Measurements from ENCODE around the gene ADGRF4.

The ADGRF4 gene

DNA sequence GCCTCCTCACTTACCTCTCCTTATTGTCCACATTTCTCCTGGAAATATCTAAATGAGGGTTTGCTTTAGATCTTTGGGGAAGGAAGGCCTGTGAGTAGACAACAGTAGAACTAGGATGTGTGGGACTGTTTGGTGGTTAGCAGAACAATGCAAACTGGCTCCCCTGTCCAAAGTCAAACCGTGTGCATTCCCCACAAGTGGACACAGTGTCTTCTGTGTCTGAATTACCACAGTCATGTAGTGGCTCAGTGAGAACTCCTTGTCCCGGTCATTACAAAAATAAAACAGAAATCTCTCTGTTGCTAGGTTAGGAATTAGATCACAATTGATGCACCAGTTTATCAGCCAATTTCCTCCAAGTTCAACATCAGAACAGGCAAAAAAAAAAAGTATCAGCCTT, 455 bp upstream of the ADGRF4 start:
- H3K27ac ChIP-seq (ENCODE audit: low read depth, low read length), result no peak overlapping the region
- H4K20me1 ChIP-seq (ENCODE audit: control insufficient read depth, insufficient read depth, low read depth, low read length), result no peaks in the 10 kb centered on the region
- TF ChIP-seq, protein P1, sequence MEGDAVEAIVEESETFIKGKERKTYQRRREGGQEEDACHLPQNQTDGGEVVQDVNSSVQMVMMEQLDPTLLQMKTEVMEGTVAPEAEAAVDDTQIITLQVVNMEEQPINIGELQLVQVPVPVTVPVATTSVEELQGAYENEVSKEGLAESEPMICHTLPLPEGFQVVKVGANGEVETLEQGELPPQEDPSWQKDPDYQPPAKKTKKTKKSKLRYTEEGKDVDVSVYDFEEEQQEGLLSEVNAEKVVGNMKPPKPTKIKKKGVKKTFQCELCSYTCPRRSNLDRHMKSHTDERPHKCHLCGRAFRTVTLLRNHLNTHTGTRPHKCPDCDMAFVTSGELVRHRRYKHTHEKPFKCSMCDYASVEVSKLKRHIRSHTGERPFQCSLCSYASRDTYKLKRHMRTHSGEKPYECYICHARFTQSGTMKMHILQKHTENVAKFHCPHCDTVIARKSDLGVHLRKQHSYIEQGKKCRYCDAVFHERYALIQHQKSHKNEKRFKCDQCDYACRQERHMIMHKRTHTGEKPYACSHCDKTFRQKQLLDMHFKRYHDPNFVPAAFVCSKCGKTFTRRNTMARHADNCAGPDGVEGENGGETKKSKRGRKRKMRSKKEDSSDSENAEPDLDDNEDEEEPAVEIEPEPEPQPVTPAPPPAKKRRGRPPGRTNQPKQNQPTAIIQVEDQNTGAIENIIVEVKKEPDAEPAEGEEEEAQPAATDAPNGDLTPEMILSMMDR (IDR thresholded peaks at IDR 0.05; ENCODE audit: low read depth, low read length, poor library complexity, severe bottlenecking), result no peak
- no peak for TF ChIP-seq EZH2phosphoT487 (IDR thresholded peaks at IDR 0.05; ENCODE audit: borderline replicate concordance, low read length)
- H3K4me2 ChIP-seq (ENCODE audit: low read length), result no peak overlapping the region
- no peak overlapping the region for H3K4me3 ChIP-seq (ENCODE audit: low read length)
- H3K27me3 ChIP-seq (ENCODE audit: control insufficient read depth, low read length), result 0 out of 2 replicates have a peak, but pooled peaks cover 3% of the 10 kb centered on the region
- no peaks in the 10 kb centered on the region for H3K79me2 ChIP-seq (ENCODE audit: control insufficient read depth, low read length)
- H3K4me1 ChIP-seq (ENCODE audit: control insufficient read depth, low read length), result no peaks in the 10 kb centered on the region
- no peaks in the 10 kb centered on the region for H3K9me3 ChIP-seq (ENCODE audit: control insufficient read depth, insufficient read depth, low read length)
- no peaks in the 10 kb centered on the region for H3K9me2 ChIP-seq (replicated peaks; ENCODE audit: control insufficient read depth, low read length)
- no peaks in the 10 kb centered on the region for H3K36me3 ChIP-seq (ENCODE audit: control insufficient read depth, low read length)
- no peaks in the 10 kb centered on the region for H3F3A ChIP-seq (ENCODE audit: control insufficient read depth, insufficient read depth)

DNA sequence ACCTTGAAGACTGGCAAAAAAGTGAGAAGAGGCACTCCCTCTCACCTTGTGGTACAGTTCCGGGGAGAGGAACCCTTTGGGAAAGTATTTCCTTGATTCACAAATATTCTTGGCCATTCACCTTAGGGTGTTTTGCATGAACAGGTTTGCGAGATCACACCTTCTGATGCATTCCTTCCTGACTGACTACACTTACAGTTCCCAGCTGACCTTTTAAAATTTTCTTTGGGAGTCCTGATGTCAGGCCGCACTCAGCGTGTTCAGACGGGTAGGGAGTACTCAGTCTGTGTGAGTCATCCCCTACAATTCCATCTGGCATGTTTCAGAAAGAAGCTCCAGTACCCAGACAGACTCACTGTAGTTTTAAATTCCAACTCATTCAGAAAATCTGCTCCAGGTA, 1.7 kb downstream of the ADGRF4 start:
- Histone ChIP-seq H3K4me3 (ENCODE audit: low read length) (no peak overlapping the region), H3K9me3 (ENCODE audit: control insufficient read depth, insufficient read depth, low read length) (no peaks in the 10 kb centered on the region), H3K27me3 (ENCODE audit: control insufficient read depth, low read length) (no peaks in the 10 kb centered on the region), H3K9me2 (replicated peaks; ENCODE audit: control insufficient read depth, low read length) (no peaks in the 10 kb centered on the region), H3K36me3 (ENCODE audit: control insufficient read depth, low read length) (no peaks in the 10 kb centered on the region), H3K79me2 (ENCODE audit: control insufficient read depth, low read length) (no peaks in the 10 kb centered on the region), H3F3A (ENCODE audit: control insufficient read depth, insufficient read depth) (no peaks in the 10 kb centered on the region), H4K20me1 (ENCODE audit: control insufficient read depth, insufficient read depth, low read depth, low read length) (no peaks in the 10 kb centered on the region), H3K4me1 (ENCODE audit: control insufficient read depth, low read length) (no peaks in the 10 kb centered on the region), H3K27ac (ENCODE audit: low read depth, low read length) (no peak overlapping the region), H3K4me2 (ENCODE audit: low read length) (no peak overlapping the region)
- TF ChIP-seq EZH2phosphoT487 (IDR thresholded peaks at IDR 0.05; ENCODE audit: borderline replicate concordance, low read length), result no peak
- TF ChIP-seq, protein P1 (IDR thresholded peaks at IDR 0.05; ENCODE audit: low read depth, low read length, poor library complexity, severe bottlenecking), result no peak

DNA sequence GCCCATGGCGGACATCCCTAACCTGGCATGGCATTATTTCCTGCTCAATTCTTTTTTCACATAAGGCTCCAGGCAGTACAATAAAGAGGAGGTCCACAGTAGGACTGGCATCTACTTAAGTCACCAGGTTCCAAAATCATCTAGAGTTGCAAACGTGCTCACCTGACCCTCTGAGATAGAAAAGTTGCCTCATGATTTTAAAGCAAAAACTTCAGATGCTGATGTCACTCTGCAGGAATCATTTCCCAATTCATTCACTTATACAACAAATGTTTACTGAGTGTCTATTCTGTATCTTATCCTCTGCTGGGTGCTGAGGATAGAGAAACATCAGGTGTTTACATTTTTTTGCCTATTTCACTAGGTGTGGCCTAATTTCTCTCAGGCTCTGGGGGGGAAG, 2.2 kb downstream of the ADGRF4 start:
- H3K9me2 ChIP-seq (replicated peaks; ENCODE audit: control insufficient read depth, low read length), result no peaks in the 10 kb centered on the region

More for the DNA sequence above, 2.2 kb downstream of the ADGRF4 start:
- TF ChIP-seq EZH2phosphoT487 (IDR thresholded peaks at IDR 0.05; ENCODE audit: borderline replicate concordance, low read length), result no peak
- TF ChIP-seq, protein P1 (IDR thresholded peaks at IDR 0.05; ENCODE audit: low read depth, low read length, poor library complexity, severe bottlenecking), result no peak
- no peaks in the 10 kb centered on the region for H3K36me3 ChIP-seq (ENCODE audit: control insufficient read depth, low read length)
- no peaks in the 10 kb centered on the region for H4K20me1 ChIP-seq (ENCODE audit: control insufficient read depth, insufficient read depth, low read depth, low read length)
- H3K4me2 ChIP-seq (ENCODE audit: low read length), result no peak overlapping the region
- H3K79me2 ChIP-seq (ENCODE audit: control insufficient read depth, low read length), result no peaks in the 10 kb centered on the region
- H3F3A ChIP-seq (ENCODE audit: control insufficient read depth, insufficient read depth), result no peaks in the 10 kb centered on the region
- no peaks in the 10 kb centered on the region for H3K9me3 ChIP-seq (ENCODE audit: control insufficient read depth, insufficient read depth, low read length)
- no peak overlapping the region for H3K4me3 ChIP-seq (ENCODE audit: low read length)
- no peak overlapping the region for H3K27ac ChIP-seq (ENCODE audit: low read depth, low read length)
- H3K27me3 ChIP-seq (ENCODE audit: control insufficient read depth, low read length), result no peaks in the 10 kb centered on the region
- no peaks in the 10 kb centered on the region for H3K4me1 ChIP-seq (ENCODE audit: control insufficient read depth, low read length)
